T-helper 2 cell treated with Interferon-gamma antibody and Interleukin-4, amounts not matched to agents 5 μg/mL and 100 μg/mL, for 36 hours (primary cell): ENCODE data around the gene ARL4D.

Source experiments
- DNase-seq: peaks from one replicate; pipeline ENCODE4 v3.0.0; 2021; ENCODE audit warnings: low spot score
- H3K27ac Mint-ChIP-seq: one replicate; pipeline ENCODE4 v1.8.0; 2021; ENCODE audit warnings: mild to moderate bottlenecking, mixed read lengths
- H3K27me3 Mint-ChIP-seq: one replicate; pipeline ENCODE4 v1.8.0; 2021; ENCODE audit warnings: low read depth, mixed read lengths
- H3K36me3 Mint-ChIP-seq: one replicate; pipeline ENCODE4 v1.8.0; 2021; ENCODE audit warnings: low read depth, mixed read lengths
- H3K4me1 Mint-ChIP-seq: one replicate; pipeline ENCODE4 v1.8.0; 2021; ENCODE audit warnings: low read depth, mixed read lengths
- H3K4me3 Mint-ChIP-seq: one replicate; pipeline ENCODE4 v1.8.0; 2022; ENCODE audit warnings: mild to moderate bottlenecking, moderate library complexity, mixed read lengths
- H3K9me3 Mint-ChIP-seq: one replicate; pipeline ENCODE4 v1.8.0; 2021; ENCODE audit warnings: mixed read lengths

Gene ARL4D

DNA sequence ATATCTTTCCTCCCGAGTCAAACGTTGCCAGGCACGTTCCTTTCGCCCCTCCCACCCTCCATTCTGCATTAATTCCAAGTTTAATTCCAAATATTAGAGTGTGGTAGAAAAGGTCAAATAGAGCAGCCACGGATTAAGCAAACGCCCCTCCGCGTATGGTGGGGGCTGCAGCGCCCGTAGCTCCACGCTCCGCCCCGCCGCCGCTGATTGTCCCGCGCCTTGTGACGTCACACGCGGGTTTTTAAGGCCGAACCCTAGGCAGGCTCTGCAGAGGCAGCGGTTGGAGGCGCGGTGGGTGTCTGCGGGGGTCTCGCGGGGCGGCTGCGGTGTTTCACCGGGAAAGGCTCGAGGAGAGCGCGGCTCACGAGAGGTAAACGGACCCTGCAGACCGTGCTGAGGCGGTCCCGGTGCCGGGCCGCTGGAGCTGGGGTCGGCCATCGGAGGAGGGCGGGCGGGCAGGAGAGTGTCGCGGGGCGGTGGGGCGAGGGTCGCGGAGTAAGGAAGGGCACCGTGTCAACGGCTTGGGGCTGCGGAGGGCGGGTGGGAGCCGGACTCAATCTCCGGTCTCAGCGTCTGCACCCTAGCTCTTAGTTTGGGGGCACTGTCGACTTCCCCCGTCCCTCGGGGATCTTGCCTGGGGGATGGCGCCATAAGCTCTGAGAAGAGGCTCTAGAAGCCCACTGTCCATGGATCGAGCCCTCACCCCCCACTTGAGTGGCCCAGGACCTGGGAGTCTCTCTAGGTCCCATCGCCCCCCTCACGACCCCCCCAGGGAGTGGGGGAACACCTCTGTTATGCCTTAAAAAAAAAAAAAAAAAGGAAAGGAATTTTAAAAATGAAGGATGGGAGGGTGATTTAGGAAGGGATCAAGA is at the start of gene ARL4D:
Gene ARL4D, plus strand, starts transcription at position 270 of the 872 bp plus-strand sequence. CDS start 740 bp downstream, outside the sequence.
- H3K27ac Mint-ChIP-seq = peak within 1 kb of the TSS; percentile 93
- H3K36me3 Mint-ChIP-seq = peaks cover 6% of the 10 kb centered on the region
- no peaks in the 10 kb centered on the region for H3K27me3 Mint-ChIP-seq
- peak within 1 kb of the TSS; percentile 93 for H3K4me3 Mint-ChIP-seq
- no peaks in the 10 kb centered on the region for H3K9me3 Mint-ChIP-seq
- peak; percentile 81 for DNase-seq
- H3K4me1 Mint-ChIP-seq = peaks cover 40% of the 10 kb centered on the region

DNA sequence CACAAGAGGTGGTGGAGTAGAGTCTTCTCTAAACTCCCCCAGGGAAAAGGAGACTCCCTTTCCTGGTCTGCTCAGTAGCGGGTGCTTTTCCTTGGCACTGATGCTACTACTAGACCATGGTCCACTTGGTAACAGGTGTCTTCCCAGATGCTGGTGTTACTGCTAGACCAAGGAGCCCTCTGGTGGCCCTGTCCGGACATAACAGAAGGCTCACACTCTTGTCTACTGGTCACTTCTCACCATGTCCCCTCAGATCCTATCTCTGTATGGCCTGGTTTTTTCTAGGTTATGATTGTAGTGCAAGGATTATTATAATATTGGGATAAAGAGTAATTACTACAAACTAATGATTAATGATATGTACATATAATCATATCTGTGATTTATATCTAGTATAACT is 49.7 kb upstream of the ARL4D start:
- Mint-ChIP-seq H3K36me3 (peaks cover 51% of the 10 kb centered on the region), H3K4me1 (peaks cover 22% of the 10 kb centered on the region), H3K27ac (no peak overlapping the region), H3K27me3 (no peaks in the 10 kb centered on the region), H3K4me3 (no peak overlapping the region), H3K9me3 (peaks cover 44% of the 10 kb centered on the region)
- DNase-seq = no peak

DNA sequence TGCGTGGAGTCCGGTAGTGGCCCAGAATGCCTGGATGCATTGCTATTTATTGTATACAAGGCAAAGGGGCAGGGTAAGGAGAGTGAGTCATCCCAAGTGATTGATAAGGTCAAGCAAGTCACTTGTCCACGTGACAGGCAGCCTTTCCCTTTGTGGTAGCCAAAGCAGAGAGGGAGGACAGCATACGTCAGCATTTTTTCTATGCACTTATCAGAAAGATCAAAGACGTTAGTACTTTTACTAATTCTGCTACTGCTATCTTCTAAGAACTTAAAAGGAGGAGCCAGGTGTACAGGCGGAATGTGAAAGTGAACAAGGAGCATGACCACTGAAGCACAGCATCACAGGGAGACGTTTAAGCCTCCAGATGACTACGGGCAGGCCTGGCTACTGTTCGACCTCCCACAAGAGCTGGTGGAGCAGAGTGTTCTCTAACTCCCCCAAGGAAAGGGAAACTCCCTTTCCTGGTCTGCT is 47.9 kb upstream of the ARL4D start:
- Mint-ChIP-seq H3K27me3 (no peaks in the 10 kb centered on the region), H3K27ac (peak overlapping the region; percentile 78), H3K9me3 (peaks cover 44% of the 10 kb centered on the region), H3K4me1 (peaks cover 26% of the 10 kb centered on the region), H3K36me3 (peaks cover 45% of the 10 kb centered on the region), H3K4me3 (peak overlapping the region; percentile 43)
- peak; percentile 68 for DNase-seq

DNA sequence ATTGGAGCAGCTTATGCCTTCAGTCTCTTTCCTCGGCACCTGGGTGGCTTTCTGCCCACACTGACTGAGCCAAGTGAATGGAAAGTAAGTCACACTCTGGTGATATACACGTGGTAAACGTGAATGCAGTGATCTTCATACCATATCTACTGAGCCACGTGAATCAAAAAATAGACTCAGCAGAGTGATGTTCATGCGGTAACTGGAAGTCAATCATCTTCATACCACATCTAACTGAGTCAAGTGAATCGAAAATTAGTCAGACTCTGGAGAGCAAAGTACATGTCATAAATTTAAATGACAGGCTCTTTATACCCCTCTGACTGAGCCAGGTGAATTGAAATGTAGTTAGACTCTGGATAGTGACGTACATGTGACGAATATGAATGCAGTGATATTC is 47.1 kb upstream of the ARL4D start:
- Mint-ChIP-seq H3K36me3 (peaks cover 45% of the 10 kb centered on the region), H3K4me1 (peaks cover 26% of the 10 kb centered on the region), H3K27me3 (no peaks in the 10 kb centered on the region), H3K4me3 (peak overlapping the region; percentile 22), H3K27ac (peak overlapping the region; percentile 87), H3K9me3 (peaks cover 44% of the 10 kb centered on the region)
- no peak for DNase-seq

- Mint-ChIP-seq H3K36me3 (peaks cover 34% of the 10 kb centered on the region), H3K4me1 (peaks cover 26% of the 10 kb centered on the region), H3K9me3 (peaks cover 33% of the 10 kb centered on the region), H3K27ac (peak overlapping the region; percentile 5), H3K27me3 (no peaks in the 10 kb centered on the region), H3K4me3 (peak overlapping the region; percentile 22)
- no peak for DNase-seq
Measured at GRCh38 chr17:43352579-43353331, 46.0 kb upstream of the ARL4D start.

DNA sequence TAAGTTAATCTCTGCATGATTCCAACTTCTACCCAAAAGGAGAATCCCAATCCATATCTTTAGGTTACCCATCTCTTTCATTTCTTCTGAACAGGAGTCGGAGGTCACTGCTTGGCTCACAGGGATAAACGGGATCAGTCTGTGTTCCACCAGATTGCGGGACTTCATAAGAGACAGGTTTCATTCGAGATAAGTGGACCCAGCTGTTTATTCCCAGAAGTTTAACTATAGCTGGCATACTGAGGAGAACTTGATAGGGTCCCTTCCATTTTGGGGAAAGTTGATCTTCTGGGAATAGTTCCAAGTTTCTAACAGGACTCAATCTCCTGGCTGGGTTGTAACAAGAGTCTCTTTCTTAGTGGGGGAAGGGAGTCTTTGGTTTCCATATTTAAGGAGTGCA is 45.4 kb upstream of the ARL4D start:
- Mint-ChIP-seq H3K27me3 (no peaks in the 10 kb centered on the region), H3K4me1 (peaks cover 26% of the 10 kb centered on the region)

GRCh38 chr17:43354371-43354770 is 44.4 kb upstream of the ARL4D start:
- H3K36me3 Mint-ChIP-seq = peaks cover 18% of the 10 kb centered on the region
- no peak overlapping the region for H3K4me3 Mint-ChIP-seq
- H3K4me1 Mint-ChIP-seq = peaks cover 31% of the 10 kb centered on the region

More for the DNA sequence above, 45.4 kb upstream of the ARL4D start:
- H3K4me3 Mint-ChIP-seq = no peak overlapping the region
- no peak overlapping the region for H3K27ac Mint-ChIP-seq
- no peak for DNase-seq
- H3K36me3 Mint-ChIP-seq = peaks cover 28% of the 10 kb centered on the region
- peaks cover 27% of the 10 kb centered on the region for H3K9me3 Mint-ChIP-seq

GRCh38 chr17:43356450-43356849 is 42.3 kb upstream of the ARL4D start:
- H3K9me3 Mint-ChIP-seq = peaks cover 3% of the 10 kb centered on the region
- no peak for DNase-seq
- H3K4me3 Mint-ChIP-seq = no peak overlapping the region
- H3K27me3 Mint-ChIP-seq = peaks cover 4% of the 10 kb centered on the region
- peaks cover 8% of the 10 kb centered on the region for H3K36me3 Mint-ChIP-seq
- no peak overlapping the region for H3K27ac Mint-ChIP-seq
- peaks cover 32% of the 10 kb centered on the region for H3K4me1 Mint-ChIP-seq

More at GRCh38 chr17:43354371-43354770, 44.4 kb upstream of the ARL4D start:
- Mint-ChIP-seq H3K27me3 (no peaks in the 10 kb centered on the region), H3K9me3 (peaks cover 17% of the 10 kb centered on the region), H3K27ac (no peak overlapping the region)
- no peak for DNase-seq

DNA sequence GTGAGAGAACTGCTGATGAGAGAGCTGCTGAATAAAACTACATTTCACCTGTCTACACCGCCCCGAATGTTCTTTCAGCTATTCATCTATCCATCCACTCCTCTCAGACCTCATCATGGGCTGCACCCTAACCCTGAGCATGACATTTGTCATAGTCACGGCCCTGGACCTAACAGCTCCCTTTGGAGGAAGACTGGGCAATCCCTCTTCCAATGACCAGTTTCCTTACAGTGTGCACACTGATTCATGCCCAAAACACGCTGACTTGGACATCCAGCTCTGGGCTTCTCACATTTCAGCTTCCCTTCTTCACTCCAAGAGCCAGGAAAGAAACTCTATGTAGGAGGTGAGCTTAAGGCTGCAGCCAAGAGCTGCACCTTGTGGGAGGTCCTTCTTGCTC is 41.8 kb upstream of the ARL4D start:
- Mint-ChIP-seq H3K27ac (no peak overlapping the region), H3K4me1 (peaks cover 27% of the 10 kb centered on the region), H3K4me3 (no peak overlapping the region), H3K27me3 (peaks cover 4% of the 10 kb centered on the region), H3K36me3 (peaks cover 6% of the 10 kb centered on the region), H3K9me3 (peaks cover 3% of the 10 kb centered on the region)
- DNase-seq = no peak

GRCh38 chr17:43359469-43360110 is 39.2 kb upstream of the ARL4D start:
- Mint-ChIP-seq H3K27me3 (peaks cover 4% of the 10 kb centered on the region), H3K9me3 (no peaks in the 10 kb centered on the region), H3K4me1 (peaks cover 19% of the 10 kb centered on the region), H3K27ac (peak overlapping the region; percentile 99), H3K4me3 (peak overlapping the region; percentile 87), H3K36me3 (peaks cover 3% of the 10 kb centered on the region)
- DNase-seq = no peak

- Mint-ChIP-seq H3K9me3 (no peaks in the 10 kb centered on the region), H3K27me3 (peaks cover 4% of the 10 kb centered on the region), H3K27ac (peak overlapping the region; percentile 99), H3K4me3 (peak overlapping the region; percentile 87), H3K36me3 (peaks cover 3% of the 10 kb centered on the region), H3K4me1 (peaks cover 19% of the 10 kb centered on the region)
- DNase-seq = peak; percentile 88
Measured at GRCh38 chr17:43360376-43360738, 38.4 kb upstream of the ARL4D start.

DNA sequence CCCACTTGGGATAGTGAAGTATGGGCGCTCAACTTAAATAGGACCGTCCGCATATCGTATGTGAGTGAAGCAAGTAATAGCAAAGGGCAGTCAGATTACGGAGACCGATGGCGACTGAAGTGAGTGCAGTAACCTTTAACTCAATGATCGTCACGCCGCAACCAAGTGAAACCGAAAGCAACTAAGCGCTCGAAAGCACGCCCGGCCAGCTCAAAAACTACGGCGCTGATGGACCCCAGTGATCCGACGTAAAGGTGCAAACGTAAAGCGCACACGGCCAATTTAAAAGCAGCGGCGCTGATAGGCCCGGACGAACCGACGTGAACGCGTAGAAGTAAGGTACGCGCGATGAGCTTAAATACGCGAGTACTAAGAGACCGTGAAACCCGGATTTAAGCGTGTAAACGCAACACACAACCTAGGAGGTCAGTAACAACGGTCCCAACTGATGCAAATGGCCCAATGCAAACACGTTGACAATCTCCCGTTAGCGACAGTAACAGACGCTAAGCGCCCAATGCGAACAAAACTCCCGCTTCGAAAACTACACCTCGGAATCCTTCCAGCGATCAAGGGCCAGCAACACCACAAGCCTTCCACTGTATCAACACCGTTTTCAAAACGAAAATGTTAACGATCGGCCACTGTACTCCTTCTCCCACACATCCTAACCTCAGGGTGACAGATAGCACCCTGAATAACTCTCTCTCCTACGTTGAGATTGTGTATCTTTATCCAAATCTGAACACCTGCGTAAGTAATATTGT is 37.9 kb upstream of the ARL4D start:
- peaks cover 23% of the 10 kb centered on the region for H3K4me1 Mint-ChIP-seq
- H3K9me3 Mint-ChIP-seq = no peaks in the 10 kb centered on the region
- peak; percentile 91 for DNase-seq
- H3K27me3 Mint-ChIP-seq = peaks cover 4% of the 10 kb centered on the region
- peak overlapping the region; percentile 87 for H3K4me3 Mint-ChIP-seq
- peaks cover 3% of the 10 kb centered on the region for H3K36me3 Mint-ChIP-seq
- H3K27ac Mint-ChIP-seq = peak overlapping the region; percentile 99
